ENCODE data around the gene ZNF335.

- TF ChIP-seq EZH2 (IDR thresholded peaks at IDR 0.05; ENCODE audit: borderline replicate concordance, low read length) (no peak), CTCF (conservative IDR thresholded peaks at IDR 0.05 in 1 of 2, IDR thresholded peaks at IDR 0.05 in 1 of 2; ENCODE audit: extremely low read depth in 1 of 2, insufficient read depth in 1 of 2, low read depth in 1 of 2, low read length in 2 of 2) (no peak)
Measured at GRCh38 chr20:45945678-45946148, 26.3 kb downstream of the ZNF335 start.

Data from mammary epithelial cell (primary cell).